Smooth muscle cell (in vitro differentiated cells): ENCODE data around the gene FIBP. TPM values are rescaled to one million over a fixed set of nuclear protein-coding genes. Genes with fewer than 3 reads are reported as not detected.

Experiments used
- DNase-seq: peaks from one replicate; lab custom pipeline; 2025; ENCODE audit not compliant: unreplicated experiment; lab: John Stamatoyannopoulos, UW
- H2AFZ ChIP-seq: fragments of 200-600 bp; sonication (generic); 2 replicates; pipeline ENCODE4 v1.6.0; 2016; ENCODE audit warnings: antibody characterized with exemption, low read depth, mild to moderate bottlenecking
- H3F3A ChIP-seq: fragments of 200-600 bp; sonication (generic); 2 replicates; pipeline ENCODE4 v1.6.0; 2017; ENCODE audit warnings: antibody characterized with exemption, low read depth
- H3K27ac ChIP-seq: fragments of 200-600 bp; sonication (generic); 2 replicates; pipeline ENCODE4 v1.5.1; 2016; ENCODE audit warnings: low read depth, mild to moderate bottlenecking
- H3K27me3 ChIP-seq: fragments of 200-600 bp; sonication (generic); 2 replicates; pipeline ENCODE4 v1.6.1; 2016; ENCODE audit warnings: low read depth, mild to moderate bottlenecking
- H3K36me3 ChIP-seq: fragments of 200-600 bp; sonication (generic); 2 replicates; pipeline ENCODE4 v1.5.1; 2016; ENCODE audit warnings: low read depth
- H3K4me1 ChIP-seq: fragments of 200-600 bp; sonication (generic); 2 replicates; pipeline ENCODE4 v1.5.1; 2016; ENCODE audit warnings: low read depth
- H3K4me2 ChIP-seq: fragments of 200-600 bp; sonication (generic); 2 replicates; pipeline ENCODE4 v1.6.0; 2016; ENCODE audit warnings: mild to moderate bottlenecking
- H3K4me3 ChIP-seq: fragments of 200-600 bp; sonication (generic); 2 replicates; pipeline ENCODE4 v1.5.1; 2016; ENCODE audit warnings: mild to moderate bottlenecking
- H3K79me2 ChIP-seq: fragments of 200-600 bp; sonication (generic); 2 replicates; pipeline ENCODE4 v1.6.0; 2016; ENCODE audit warnings: low read depth, mild to moderate bottlenecking
- H3K9ac ChIP-seq: fragments of 200-600 bp; sonication (generic); 2 replicates; pipeline ENCODE4 v1.6.0; 2016; ENCODE audit warnings: low read depth
- H3K9me3 ChIP-seq: fragments of 200-600 bp; sonication (generic); replicated peaks from 2 replicates; pipeline ENCODE4 v1.5.1; 2016; ENCODE audit warnings: low read depth
- H4K20me1 ChIP-seq: fragments of 200-600 bp; sonication (generic); 2 replicates; pipeline ENCODE4 v1.6.0; 2016; ENCODE audit warnings: low read depth
- CTCF ChIP-seq: fragments of 200-600 bp; sonication (generic); IDR thresholded peaks from 2 replicates; pipeline ENCODE4 v1.5.1; 2017; ENCODE audit warnings: borderline replicate concordance, mild to moderate bottlenecking, antibody characterized with exemption; ENCODE audit not compliant: insufficient read depth, poor library complexity, severe bottlenecking
- WGBS: methylation state at CpG from one replicate; pipeline ENCODE4 v1.1.7; 2016; ENCODE audit warnings: low lambda C conversion rate; 5-methylcytosine and 5-hydroxymethylcytosine counted together
- polyA plus RNA-seq: library from polyadenylated mRNA; unstranded; fragments of >200 nt; fragmentation: Nextera tagmentation; extraction: Ambion mirVana; gene quantifications from 2 replicates; pipeline ENCODE4 v1.2.1, GENCODE V29; 2016
- total RNA-seq: library from RNA; depleted of rRNA; stranded (reverse); fragments of >200 nt; gene quantifications from 2 replicates; pipeline ENCODE4 v1.2.3, GENCODE V29; 2014

Gene FIBP
- total and polyA plus RNA-seq, 2 experiments from 2014 or later, result 109 to 114 TPM

GRCh38 chr11:65917434-65918210 is 29.4 kb upstream of the FIBP start:
- H3K79me2 ChIP-seq, result peaks cover 34% of the 10 kb centered on the region
- H3K27me3 ChIP-seq, result no peaks in the 10 kb centered on the region
- peaks cover 6% of the 10 kb centered on the region for H4K20me1 ChIP-seq
- no peak for TF ChIP-seq CTCF
- no peaks in the 10 kb centered on the region for H3K9me3 ChIP-seq
- H3K9ac ChIP-seq, result peak overlapping the region; percentile 98
- peak overlapping the region; percentile 92 for H3K4me3 ChIP-seq
- H3F3A ChIP-seq, result peaks cover 26% of the 10 kb centered on the region
- peaks cover 19% of the 10 kb centered on the region for H3K4me1 ChIP-seq
- WGBS, result 92% methylated on average over 35 of the region's 35 CpGs
- no peak overlapping the region for H2AFZ ChIP-seq
- peak overlapping the region; percentile 97 for H3K27ac ChIP-seq
- H3K4me2 ChIP-seq, result peak overlapping the region; percentile 93
- H3K36me3 ChIP-seq, result no peaks in the 10 kb centered on the region
- DNase-seq, result no peak

GRCh38 chr11:65917077-65917433 is 28.8 kb upstream of the FIBP start:
- peak overlapping the region; percentile 93 for H3K4me2 ChIP-seq
- H3K9me3 ChIP-seq, result no peaks in the 10 kb centered on the region
- no peaks in the 10 kb centered on the region for H3K27me3 ChIP-seq
- H3K4me1 ChIP-seq, result peaks cover 19% of the 10 kb centered on the region
- peaks cover 34% of the 10 kb centered on the region for H3K79me2 ChIP-seq
- WGBS, result 98% methylated on average over 3 of the region's 3 CpGs
- peak overlapping the region; percentile 98 for H3K9ac ChIP-seq
- H3K27ac ChIP-seq, result peak overlapping the region; percentile 97
- H3F3A ChIP-seq, result peaks cover 26% of the 10 kb centered on the region
- TF ChIP-seq CTCF, result no peak
- H4K20me1 ChIP-seq, result peaks cover 6% of the 10 kb centered on the region
- H3K36me3 ChIP-seq, result no peaks in the 10 kb centered on the region
- H2AFZ ChIP-seq, result no peak overlapping the region
- DNase-seq, result no peak
- H3K4me3 ChIP-seq, result no peak overlapping the region

GRCh38 chr11:65916391-65916790 is 28.1 kb upstream of the FIBP start:
- H2AFZ ChIP-seq, result no peak overlapping the region
- peaks cover 6% of the 10 kb centered on the region for H4K20me1 ChIP-seq
- no peak for TF ChIP-seq CTCF
- H3K9ac ChIP-seq, result peak overlapping the region; percentile 98
- H3K4me2 ChIP-seq, result peak overlapping the region; percentile 93
- H3K4me3 ChIP-seq, result peak overlapping the region; percentile 6
- H3K27me3 ChIP-seq, result no peaks in the 10 kb centered on the region
- peaks cover 34% of the 10 kb centered on the region for H3K79me2 ChIP-seq
- DNase-seq, result no peak
- WGBS, result 80% methylated on average over 7 of the region's 7 CpGs
- no peaks in the 10 kb centered on the region for H3K36me3 ChIP-seq
- H3K4me1 ChIP-seq, result peaks cover 19% of the 10 kb centered on the region
- H3K9me3 ChIP-seq, result no peaks in the 10 kb centered on the region
- peak overlapping the region; percentile 97 for H3K27ac ChIP-seq
- peaks cover 26% of the 10 kb centered on the region for H3F3A ChIP-seq
